Measurements from ENCODE around the gene OSBP2.

The OSBP2 gene

GRCh38 chr22:30955153-30955552, 260.5 kb downstream of the OSBP2 start:
- no peak overlapping the region for H3K27ac ChIP-seq
- TF ChIP-seq ZFX (IDR thresholded peaks at IDR 0.05; ENCODE audit: borderline replicate concordance) (no peak), CTCF (IDR thresholded peaks at IDR 0.05) (no peak)

Data from 22Rv1 (cell line).